Measurements from ENCODE around the gene CNPPD1. TPM values are rescaled to one million over a fixed set of nuclear protein-coding genes. Genes with fewer than 3 reads are reported as not detected.

The CNPPD1 gene
- total and polyA plus RNA-seq, 4 donors = 27.5 to 57.5 (median 45.8) TPM

- no peak overlapping the region for H3K4me3 ChIP-seq (ENCODE audit: low read depth, low read length)
- H3K4me1 ChIP-seq (ENCODE audit: control insufficient read depth, insufficient read depth, low read length) = peaks cover 16% of the 10 kb centered on the region
- H3K27me3 ChIP-seq (ENCODE audit: control insufficient read depth, insufficient read depth, low read length) = no peaks in the 10 kb centered on the region
- H3K9me3 ChIP-seq (ENCODE audit: control insufficient read depth, insufficient read depth, low read length) = no peaks in the 10 kb centered on the region
- DNase-seq (ENCODE audit: low read depth in 4 of 6, low spot score in 6 of 6) = no peak
- H3K27ac ChIP-seq (ENCODE audit: low read depth, low read length) = no peak overlapping the region
- WGBS (ENCODE audit: insufficient coverage) = 98% methylated on average over 4 of the region's 6 CpGs
- peaks cover 33% of the 10 kb centered on the region for H3K36me3 ChIP-seq (ENCODE audit: control insufficient read depth, insufficient read depth, low read length)
Measured at GRCh38 chr2:219173176-219173575, 3.5 kb downstream of the CNPPD1 start.

GRCh38 chr2:219172231-219173154, 4.2 kb downstream of the CNPPD1 start:
- 94% methylated on average over 14 of the region's 16 CpGs for WGBS (ENCODE audit: insufficient coverage)
- Histone ChIP-seq H3K36me3 (ENCODE audit: control insufficient read depth, insufficient read depth, low read length) (peaks cover 33% of the 10 kb centered on the region), H3K27me3 (ENCODE audit: control insufficient read depth, insufficient read depth, low read length) (no peaks in the 10 kb centered on the region), H3K4me3 (ENCODE audit: low read depth, low read length) (no peak overlapping the region), H3K9me3 (ENCODE audit: control insufficient read depth, insufficient read depth, low read length) (no peaks in the 10 kb centered on the region), H3K27ac (ENCODE audit: low read depth, low read length) (no peak overlapping the region), H3K4me1 (ENCODE audit: control insufficient read depth, insufficient read depth, low read length) (peaks cover 13% of the 10 kb centered on the region)
- no peak for DNase-seq (ENCODE audit: low read depth in 4 of 6, low spot score in 6 of 6)

DNA sequence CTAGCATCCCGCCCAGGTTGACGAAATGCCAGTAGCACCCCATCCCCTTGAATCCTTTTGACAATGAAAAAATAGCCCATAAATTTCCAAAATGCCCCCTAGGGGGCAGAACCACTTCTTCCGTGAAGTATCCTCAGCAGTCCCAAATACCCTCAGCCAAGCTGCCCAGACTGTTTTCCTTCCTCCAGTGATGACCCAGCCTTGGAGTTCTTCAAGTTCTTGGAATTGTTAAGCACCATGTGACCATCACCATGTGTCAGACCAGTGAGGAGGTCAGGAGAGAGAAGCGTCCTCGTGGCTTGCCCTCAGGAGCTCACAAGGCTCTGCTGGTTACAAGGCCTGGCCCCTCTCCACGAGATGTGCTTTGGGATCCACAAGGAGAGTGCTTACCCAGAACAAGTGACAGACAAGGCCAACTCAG, 5.5 kb downstream of the CNPPD1 start:
- no peak overlapping the region for H3K4me3 ChIP-seq (ENCODE audit: low read depth, low read length)
- H3K27ac ChIP-seq (ENCODE audit: low read depth, low read length) = peak overlapping the region; percentile 52
- peaks cover 33% of the 10 kb centered on the region for H3K36me3 ChIP-seq (ENCODE audit: control insufficient read depth, insufficient read depth, low read length)
- H3K4me1 ChIP-seq (ENCODE audit: control insufficient read depth, insufficient read depth, low read length) = peaks cover 8% of the 10 kb centered on the region
- H3K27me3 ChIP-seq (ENCODE audit: control insufficient read depth, insufficient read depth, low read length) = no peaks in the 10 kb centered on the region
- 28% methylated on average over 6 of the region's 6 CpGs for WGBS (ENCODE audit: insufficient coverage)
- no peaks in the 10 kb centered on the region for H3K9me3 ChIP-seq (ENCODE audit: control insufficient read depth, insufficient read depth, low read length)
- peak in 2 of 6 donors; percentile 46 to 62 for DNase-seq (ENCODE audit: low read depth in 4 of 6, low spot score in 6 of 6)

GRCh38 chr2:219169930-219170654, 6.6 kb downstream of the CNPPD1 start, which contains the start of gene SLC23A3:
Gene SLC23A3, minus strand, starts transcription at chr2:219170029. Its CDS starts 45 bp downstream, at chr2:219169984.
- no peak within 1 kb of the TSS for H3K4me3 ChIP-seq (ENCODE audit: low read depth, low read length)
- H3K36me3 ChIP-seq (ENCODE audit: control insufficient read depth, insufficient read depth, low read length) = peaks cover 33% of the 10 kb centered on the region
- no peak for DNase-seq (ENCODE audit: low read depth in 4 of 6, low spot score in 6 of 6)
- H3K27ac ChIP-seq (ENCODE audit: low read depth, low read length) = no peak within 1 kb of the TSS
- 92% methylated on average over 5 of the region's 10 CpGs for WGBS (ENCODE audit: insufficient coverage)
- no peaks in the 10 kb centered on the region for H3K27me3 ChIP-seq (ENCODE audit: control insufficient read depth, insufficient read depth, low read length)
- H3K9me3 ChIP-seq (ENCODE audit: control insufficient read depth, insufficient read depth, low read length) = no peaks in the 10 kb centered on the region
- no peaks in the 10 kb centered on the region for H3K4me1 ChIP-seq (ENCODE audit: control insufficient read depth, insufficient read depth, low read length)

GRCh38 chr2:219168932-219169331, 7.8 kb downstream of the CNPPD1 start:
- peaks cover 27% of the 10 kb centered on the region for H3K36me3 ChIP-seq (ENCODE audit: control insufficient read depth, insufficient read depth, low read length)
- no peak overlapping the region for H3K4me3 ChIP-seq (ENCODE audit: low read depth, low read length)
- no peaks in the 10 kb centered on the region for H3K4me1 ChIP-seq (ENCODE audit: control insufficient read depth, insufficient read depth, low read length)
- no peaks in the 10 kb centered on the region for H3K9me3 ChIP-seq (ENCODE audit: control insufficient read depth, insufficient read depth, low read length)
- DNase-seq (ENCODE audit: low read depth in 4 of 6, low spot score in 6 of 6) = no peak
- no peaks in the 10 kb centered on the region for H3K27me3 ChIP-seq (ENCODE audit: control insufficient read depth, insufficient read depth, low read length)
- H3K27ac ChIP-seq (ENCODE audit: low read depth, low read length) = no peak overlapping the region

- Histone ChIP-seq H3K9me3 (ENCODE audit: control insufficient read depth, insufficient read depth, low read length) (no peaks in the 10 kb centered on the region), H3K27ac (ENCODE audit: low read depth, low read length) (no peak overlapping the region), H3K27me3 (ENCODE audit: control insufficient read depth, insufficient read depth, low read length) (no peaks in the 10 kb centered on the region), H3K4me3 (ENCODE audit: low read depth, low read length) (no peak overlapping the region), H3K36me3 (ENCODE audit: control insufficient read depth, insufficient read depth, low read length) (peaks cover 23% of the 10 kb centered on the region), H3K4me1 (ENCODE audit: control insufficient read depth, insufficient read depth, low read length) (no peaks in the 10 kb centered on the region)
- 38% methylated on average over 3 of the region's 6 CpGs for WGBS (ENCODE audit: insufficient coverage)
- no peak for DNase-seq (ENCODE audit: low read depth in 4 of 6, low spot score in 6 of 6)
Measured at GRCh38 chr2:219168526-219168925, 8.2 kb downstream of the CNPPD1 start.

DNA sequence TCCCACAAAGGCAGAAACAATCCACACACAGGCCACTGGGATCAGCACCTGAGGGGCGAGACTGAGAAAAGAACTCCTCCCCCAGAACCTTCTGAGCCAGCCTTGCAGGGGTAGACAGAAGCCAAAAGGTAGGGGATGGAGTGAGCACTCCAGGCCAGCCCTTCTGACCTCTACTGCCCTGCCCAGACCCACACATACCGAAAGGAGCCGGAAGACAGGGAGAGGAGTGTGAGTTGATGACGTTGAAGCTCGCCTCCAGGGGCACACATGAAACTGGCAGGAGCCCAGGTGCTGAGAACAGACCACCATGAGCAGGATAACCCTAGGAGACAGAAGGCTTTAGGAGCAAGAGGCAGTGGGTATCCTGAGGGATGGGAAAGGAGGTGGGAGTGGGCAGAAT, 8.7 kb downstream of the CNPPD1 start:
- Histone ChIP-seq H3K9me3 (ENCODE audit: control insufficient read depth, insufficient read depth, low read length) (no peaks in the 10 kb centered on the region), H3K27ac (ENCODE audit: low read depth, low read length) (no peak overlapping the region), H3K4me3 (ENCODE audit: low read depth, low read length) (no peak overlapping the region), H3K4me1 (ENCODE audit: control insufficient read depth, insufficient read depth, low read length) (no peaks in the 10 kb centered on the region), H3K27me3 (ENCODE audit: control insufficient read depth, insufficient read depth, low read length) (no peaks in the 10 kb centered on the region), H3K36me3 (ENCODE audit: control insufficient read depth, insufficient read depth, low read length) (peaks cover 18% of the 10 kb centered on the region)
- 44% methylated on average over 4 of the region's 5 CpGs for WGBS (ENCODE audit: insufficient coverage)
- no peak for DNase-seq (ENCODE audit: low read depth in 4 of 6, low spot score in 6 of 6)

GRCh38 chr2:219165058-219165911, 11.4 kb downstream of the CNPPD1 start:
- H3K27ac ChIP-seq (ENCODE audit: low read depth, low read length) = no peak overlapping the region
- DNase-seq (ENCODE audit: low read depth in 4 of 6, low spot score in 6 of 6) = no peak
- H3K4me3 ChIP-seq (ENCODE audit: low read depth, low read length) = no peak overlapping the region
- H3K9me3 ChIP-seq (ENCODE audit: control insufficient read depth, insufficient read depth, low read length) = no peaks in the 10 kb centered on the region
- peaks cover 5% of the 10 kb centered on the region for H3K4me1 ChIP-seq (ENCODE audit: control insufficient read depth, insufficient read depth, low read length)
- no peaks in the 10 kb centered on the region for H3K27me3 ChIP-seq (ENCODE audit: control insufficient read depth, insufficient read depth, low read length)
- WGBS (ENCODE audit: insufficient coverage) = 75% methylated on average over 8 of the region's 10 CpGs
- H3K36me3 ChIP-seq (ENCODE audit: control insufficient read depth, insufficient read depth, low read length) = peaks cover 3% of the 10 kb centered on the region

- Histone ChIP-seq H3K4me3 (ENCODE audit: low read depth, low read length) (no peak overlapping the region), H3K4me1 (ENCODE audit: control insufficient read depth, insufficient read depth, low read length) (peaks cover 10% of the 10 kb centered on the region), H3K36me3 (ENCODE audit: control insufficient read depth, insufficient read depth, low read length) (no peaks in the 10 kb centered on the region), H3K27ac (ENCODE audit: low read depth, low read length) (no peak overlapping the region), H3K9me3 (ENCODE audit: control insufficient read depth, insufficient read depth, low read length) (no peaks in the 10 kb centered on the region), H3K27me3 (ENCODE audit: control insufficient read depth, insufficient read depth, low read length) (no peaks in the 10 kb centered on the region)
- WGBS (ENCODE audit: insufficient coverage) = 88% methylated on average over 4 of the region's 6 CpGs
- DNase-seq (ENCODE audit: low read depth in 4 of 6, low spot score in 6 of 6) = no peak
Measured at GRCh38 chr2:219163156-219163555, 13.6 kb downstream of the CNPPD1 start.

Data from spinal cord (tissue), 10 donors.